Measurements from ENCODE around the gene SERPING1.
A peak's percentile ranks its signal among the peaks of the same experiment; 100 is the strongest.

SERPING1 gene

GRCh38 chr11:57566005-57566904 lies 31.2 kb upstream of the SERPING1 start:
- DNase-seq (ENCODE audit: low read depth in 1 of 2, low spot score in 1 of 2) = peak in 1 of 2 experiments; percentile 29
- Histone ChIP-seq H3K27me3 (ENCODE audit: insufficient read depth, poor library complexity, severe bottlenecking) (no peaks in the 10 kb centered on the region), H3K4me3 (replicated peaks; ENCODE audit: insufficient read depth, low read length) (peak overlapping the region; percentile 90), H3K27ac (replicated peaks) (peak overlapping the region; percentile 51)
- TF ChIP-seq SPI1 (IDR thresholded peaks at IDR 0.05; ENCODE audit: borderline replicate concordance, low read depth) = peak; percentile 32; the same call in 1 of the 2 replicates
- TF ChIP-seq POLR2AphosphoS5 (IDR thresholded peaks at IDR 0.05; ENCODE audit: low read depth) = no peak
- no peak for TF ChIP-seq CTCF (IDR thresholded peaks at IDR 0.05; ENCODE audit: insufficient read depth, low read length)
- TF ChIP-seq REST (IDR thresholded peaks at IDR 0.05; ENCODE audit: insufficient replicate concordance, low read depth) = no peak
- no peak for TF ChIP-seq GABPA (IDR thresholded peaks at IDR 0.05; ENCODE audit: low read depth)

GRCh38 chr11:57566905-57567514 lies 30.5 kb upstream of the SERPING1 start:
- no peak for DNase-seq (ENCODE audit: low read depth in 1 of 2, low spot score in 1 of 2)
- TF ChIP-seq REST (IDR thresholded peaks at IDR 0.05; ENCODE audit: insufficient replicate concordance, low read depth) (no peak), SPI1 (IDR thresholded peaks at IDR 0.05; ENCODE audit: borderline replicate concordance, low read depth) (no peak), POLR2AphosphoS5 (IDR thresholded peaks at IDR 0.05; ENCODE audit: low read depth) (no peak), CTCF (IDR thresholded peaks at IDR 0.05; ENCODE audit: insufficient read depth, low read length) (no peak), GABPA (IDR thresholded peaks at IDR 0.05; ENCODE audit: low read depth) (no peak)
- H3K27ac ChIP-seq (replicated peaks) = no peak overlapping the region; the same call in 1 of the 2 replicates

GRCh38 chr11:57567515-57568329 lies 29.8 kb upstream of the SERPING1 start, which contains the start of gene UBE2L6:
Gene UBE2L6 (minus strand): TSS chr11:57567672. CDS start chr11:57567611, 61 bp downstream.
- DNase-seq (ENCODE audit: low read depth in 1 of 2, low spot score in 1 of 2) = peak; percentile 21 to 42
- TF ChIP-seq POLR2AphosphoS5 (IDR thresholded peaks at IDR 0.05; ENCODE audit: low read depth) = no peak
- TF ChIP-seq GABPA (IDR thresholded peaks at IDR 0.05; ENCODE audit: low read depth) = no peak
- no peak for TF ChIP-seq CTCF (IDR thresholded peaks at IDR 0.05; ENCODE audit: insufficient read depth, low read length)
- TF ChIP-seq SPI1 (IDR thresholded peaks at IDR 0.05; ENCODE audit: borderline replicate concordance, low read depth) = no peak
- no peak for TF ChIP-seq REST (IDR thresholded peaks at IDR 0.05; ENCODE audit: insufficient replicate concordance, low read depth)
- peak within 1 kb of the TSS; percentile 51 for H3K27ac ChIP-seq (replicated peaks)
- peak within 1 kb of the TSS; percentile 90 for H3K4me3 ChIP-seq (replicated peaks; ENCODE audit: insufficient read depth, low read length)
- H3K27me3 ChIP-seq (ENCODE audit: insufficient read depth, poor library complexity, severe bottlenecking) = no peaks in the 10 kb centered on the region

More at GRCh38 chr11:57566905-57567514, 30.5 kb upstream of the SERPING1 start:
- Histone ChIP-seq H3K27me3 (ENCODE audit: insufficient read depth, poor library complexity, severe bottlenecking) (no peaks in the 10 kb centered on the region), H3K4me3 (replicated peaks; ENCODE audit: insufficient read depth, low read length) (peak overlapping the region; percentile 90)

Measured in HL-60 (cell line).